GM19455 (cell line): ENCODE results near the gene PDLIM7.

Experiments used
- ATAC-seq: cut with Tn5 transposase; IDR thresholded peaks from one replicate; pipeline ENCODE4 v1.9.1; 2021; ENCODE audit not compliant: unreplicated experiment

The PDLIM7 gene

DNA sequence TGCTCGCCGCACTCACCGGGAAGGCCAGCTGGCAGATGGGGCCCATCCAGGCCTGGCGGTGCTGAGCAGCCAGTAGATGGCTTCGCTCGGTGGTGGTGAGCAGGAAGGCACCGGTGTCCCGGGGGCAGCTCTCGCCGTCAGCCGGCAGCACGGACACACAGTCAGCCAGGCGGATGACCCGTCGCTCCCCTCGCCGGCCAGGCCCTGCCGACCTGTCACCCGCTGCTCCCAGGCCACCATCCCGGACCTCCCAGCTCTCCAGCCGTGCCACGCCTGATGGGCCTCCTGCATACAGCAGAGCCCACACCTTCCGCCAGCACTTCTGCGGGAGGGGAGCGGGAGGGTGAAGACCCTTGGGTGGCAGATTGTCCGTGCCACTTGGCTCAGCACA is 10.8 kb upstream of the PDLIM7 start:
- no peak for ATAC-seq

DNA sequence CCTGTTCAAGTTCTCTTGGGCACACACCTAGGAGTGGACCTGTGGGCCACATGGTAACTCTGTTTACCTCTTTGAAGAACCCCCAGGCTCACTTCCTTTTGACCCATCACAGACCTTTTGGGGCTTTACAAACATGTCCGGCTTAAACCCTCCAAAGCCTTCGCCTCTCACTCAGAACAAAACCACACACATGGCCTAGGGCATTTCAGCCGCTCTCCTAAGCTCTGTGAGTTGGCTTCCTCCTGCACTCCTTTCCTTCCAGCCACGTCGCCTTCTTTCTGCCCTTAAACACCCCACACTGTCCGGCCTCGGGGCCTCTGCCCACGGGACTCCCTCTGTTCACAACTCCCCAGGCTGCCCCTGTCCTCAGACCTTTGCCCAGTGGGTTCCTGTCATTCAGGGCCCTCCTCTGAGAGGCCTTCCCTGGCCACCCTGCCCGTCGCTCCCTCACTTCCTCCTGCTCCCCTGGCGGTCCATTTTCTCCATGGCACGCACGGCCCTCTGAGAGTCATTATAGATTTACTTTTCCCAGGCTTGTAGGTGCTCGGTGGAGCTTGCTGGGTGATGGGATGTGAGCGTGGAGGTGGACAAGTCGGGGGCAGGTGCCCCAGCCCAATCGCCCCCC is 10.3 kb upstream of the PDLIM7 start:
- no peak for ATAC-seq

- ATAC-seq = no peak
Measured at GRCh38 chr5:177507165-177507564, 9.8 kb upstream of the PDLIM7 start.

GRCh38 chr5:177505075-177505474 is 7.7 kb upstream of the PDLIM7 start:
- no peak for ATAC-seq

DNA sequence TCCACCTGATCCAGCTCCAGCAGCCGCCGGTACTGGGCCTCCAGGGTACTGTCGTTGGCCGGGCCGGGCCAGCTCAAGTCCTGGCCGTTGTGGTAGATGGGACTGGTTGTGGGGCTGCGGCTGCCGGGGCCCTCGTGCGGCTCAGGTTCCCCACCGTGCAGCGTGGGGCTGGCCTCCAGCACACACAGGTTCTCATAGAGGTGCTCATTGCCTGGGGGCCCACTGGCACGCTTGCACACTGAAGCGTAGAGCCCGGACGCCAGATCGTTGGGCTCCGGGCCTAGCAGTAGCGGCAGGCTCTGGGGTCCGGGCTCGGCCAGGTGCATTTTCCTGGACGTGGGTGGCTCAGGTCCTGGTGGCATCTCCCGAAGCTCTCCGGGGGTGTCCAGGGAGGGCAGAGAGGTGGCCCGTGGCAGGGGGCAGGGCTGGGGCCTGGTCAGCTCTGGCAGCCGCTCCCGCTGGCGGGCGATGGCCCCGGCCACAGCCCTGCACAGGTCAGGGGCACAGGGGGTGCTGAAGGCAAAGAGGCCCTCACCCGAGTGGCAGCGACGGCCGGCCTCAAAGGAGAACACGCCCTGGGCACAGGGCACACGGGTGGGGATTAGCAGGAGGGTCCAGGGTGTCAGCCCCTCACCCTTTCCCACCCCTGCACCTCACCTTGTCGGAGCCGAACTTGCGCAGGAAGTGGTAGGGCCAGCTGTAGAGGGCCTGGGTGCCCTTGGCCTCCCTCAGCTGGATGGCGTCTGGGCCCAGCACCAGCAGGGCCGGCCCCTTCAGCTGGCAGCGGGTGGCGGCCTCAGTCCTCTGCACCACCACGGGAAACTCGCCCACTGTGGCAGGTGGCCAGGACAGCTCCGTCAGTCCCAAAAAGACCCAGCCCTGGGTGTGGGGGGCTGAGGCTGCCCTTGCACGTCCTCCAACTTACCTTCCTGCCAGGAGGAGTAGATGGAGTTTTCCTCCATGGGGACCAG is 7.0 kb upstream of the PDLIM7 start:
- no peak for ATAC-seq

GRCh38 chr5:177503351-177504085 is 6.1 kb upstream of the PDLIM7 start:
- ATAC-seq = no peak

GRCh38 chr5:177502886-177503285 is 5.5 kb upstream of the PDLIM7 start:
- no peak for ATAC-seq

- no peak for ATAC-seq
Measured at GRCh38 chr5:177501874-177502678, 4.7 kb upstream of the PDLIM7 start.

- ATAC-seq = no peak
Measured at GRCh38 chr5:177500685-177501522, 3.5 kb upstream of the PDLIM7 start.

- no peak for ATAC-seq
Measured at GRCh38 chr5:177499842-177500241, 2.4 kb upstream of the PDLIM7 start.

GRCh38 chr5:177498013-177498787 is 796 bp upstream of the PDLIM7 start:
- no peak for ATAC-seq

DNA sequence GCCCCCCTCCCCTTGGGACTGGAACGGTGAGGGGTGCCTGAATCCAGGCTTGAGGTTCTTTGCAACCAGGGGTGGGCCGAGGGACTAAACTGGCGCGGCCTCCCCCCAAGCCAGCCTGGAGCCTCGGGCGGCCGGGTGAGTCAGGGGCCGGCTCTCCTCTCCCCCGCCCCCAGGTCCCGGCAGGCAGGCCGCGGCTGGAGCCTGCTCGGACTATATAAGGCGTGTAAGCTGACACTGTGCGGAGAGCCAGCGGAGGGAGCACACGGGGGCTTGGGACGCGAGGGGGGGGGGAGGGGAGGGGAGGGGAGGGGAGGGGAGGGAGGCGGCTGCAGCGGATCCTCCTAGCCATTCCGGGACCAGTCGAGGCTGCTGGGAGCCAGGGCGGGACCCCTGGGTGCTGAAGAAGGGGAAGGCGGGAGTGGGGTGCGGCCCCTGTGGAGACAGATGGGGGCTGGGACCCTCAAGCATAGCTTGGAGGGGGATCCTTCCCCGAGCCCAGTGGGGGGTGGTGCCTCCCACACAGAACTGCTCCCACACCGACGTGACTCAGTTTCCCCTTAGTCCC is 595 bp downstream of the PDLIM7 start:
- no peak for ATAC-seq

- ATAC-seq = no peak
Measured at GRCh38 chr5:177496070-177496726, 1.2 kb downstream of the PDLIM7 start.

DNA sequence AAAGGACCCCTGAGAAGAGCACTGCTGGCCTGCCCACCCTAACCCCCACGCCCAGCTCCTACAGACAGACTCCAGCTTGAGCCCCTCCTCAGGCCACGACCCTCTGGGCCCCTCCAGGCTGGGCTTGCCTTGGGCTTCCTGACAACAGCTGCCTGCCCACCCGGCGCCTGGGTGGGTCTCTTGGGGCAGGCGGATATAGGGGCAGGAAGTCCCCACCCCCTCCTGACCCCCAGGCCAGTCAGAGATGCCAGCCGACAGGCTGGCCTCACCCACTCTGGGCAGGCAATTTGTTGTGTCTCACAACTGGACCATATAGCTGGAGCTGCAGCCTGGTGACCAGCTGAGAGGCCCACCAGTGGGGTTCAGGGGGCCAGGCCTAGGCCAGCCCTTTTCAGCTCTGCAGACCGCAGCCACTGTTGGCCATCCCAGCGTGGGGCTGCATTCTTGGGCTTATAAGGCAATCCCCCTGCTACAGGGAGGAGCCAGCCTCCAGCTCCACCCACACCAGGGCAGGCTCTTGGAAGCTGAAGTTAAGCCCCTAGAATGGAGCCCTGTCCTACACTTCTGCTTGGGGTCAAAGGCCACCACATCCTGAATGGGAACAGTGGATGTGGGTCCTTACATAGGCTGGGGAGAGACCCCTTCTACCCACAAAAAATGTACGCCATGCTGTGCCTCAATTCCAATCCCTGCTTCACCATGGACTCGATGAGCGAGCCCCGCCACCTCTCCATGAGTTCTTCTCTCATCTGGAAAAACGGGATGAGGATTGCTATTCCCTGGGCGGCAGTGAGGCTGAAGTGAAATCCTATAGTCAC is 2.0 kb downstream of the PDLIM7 start:
- ATAC-seq = no peak

- no peak for ATAC-seq
Measured at GRCh38 chr5:177494346-177495195, 2.8 kb downstream of the PDLIM7 start.

- no peak for ATAC-seq
Measured at GRCh38 chr5:177493795-177494345, 3.5 kb downstream of the PDLIM7 start.
